MM.1S (cell line): ENCODE measurements around the gene PTPN22.

Experiments used
- DNase-seq: peaks from one replicate; pipeline ENCODE4 v3.0.0-alpha.2; 2015
- H2AFZ ChIP-seq: fragments of 300-600 bp; sonication (generic); 2 replicates; pipeline ENCODE4 v1.6.0; 2016; ENCODE audit warnings: antibody characterized with exemption, low read length
- H3F3A ChIP-seq: fragments of 300-600 bp; sonication (generic); 2 replicates; pipeline ENCODE4 v1.6.1; 2016; ENCODE audit warnings: mild to moderate bottlenecking, antibody characterized with exemption, low read length, moderate library complexity, mixed read lengths; ENCODE audit not compliant: insufficient read depth
- H3K27ac ChIP-seq: fragments of 300-600 bp; sonication (generic); 2 replicates; pipeline ENCODE4 v1.5.1; 2016; ENCODE audit warnings: mild to moderate bottlenecking, low read length
- H3K27me3 ChIP-seq: fragments of 300-600 bp; sonication (generic); replicated peaks from 2 replicates; pipeline ENCODE4 v1.6.0; 2016; ENCODE audit warnings: low read length; ENCODE audit not compliant: insufficient read depth
- H3K36me3 ChIP-seq: fragments of 300-600 bp; sonication (generic); replicated peaks from 2 replicates; pipeline ENCODE4 v1.6.1; 2016; ENCODE audit warnings: mild to moderate bottlenecking, low read length, mixed read lengths; ENCODE audit not compliant: insufficient read depth
- H3K4me1 ChIP-seq: fragments of 300-600 bp; sonication (generic); 2 replicates; pipeline ENCODE4 v1.6.1; 2016; ENCODE audit warnings: low read length, mixed read lengths
- H3K4me2 ChIP-seq: fragments of 300-600 bp; sonication (generic); 2 replicates; pipeline ENCODE4 v1.6.0; 2016; ENCODE audit warnings: low read depth, low read length
- H3K4me3 ChIP-seq: fragments of 300-600 bp; sonication (generic); 2 replicates; pipeline ENCODE4 v1.5.1; 2016; ENCODE audit warnings: low read length, mixed read lengths
- H3K79me2 ChIP-seq: fragments of 300-600 bp; sonication (generic); 2 replicates; pipeline ENCODE4 v1.6.1; 2016; ENCODE audit warnings: mixed run types, low read length, mixed read lengths
- H3K9ac ChIP-seq: fragments of 300-600 bp; sonication (generic); 2 replicates; pipeline ENCODE4 v1.6.1; 2016; ENCODE audit warnings: low read length, mixed read lengths
- H3K9me2 ChIP-seq: fragments of 300-600 bp; sonication (generic); replicated peaks from 2 replicates; pipeline ENCODE4 v1.6.1; 2016; ENCODE audit warnings: mild to moderate bottlenecking, low read length, mixed read lengths; ENCODE audit not compliant: insufficient read depth
- H3K9me3 ChIP-seq: fragments of 300-600 bp; sonication (generic); replicated peaks from 2 replicates; pipeline ENCODE4 v1.6.1; 2016; ENCODE audit warnings: mild to moderate bottlenecking, low read length, mixed read lengths; ENCODE audit not compliant: insufficient read depth
- H4K20me1 ChIP-seq: fragments of 300-600 bp; sonication (generic); 2 replicates; pipeline ENCODE4 v1.6.1; 2016; ENCODE audit warnings: mild to moderate bottlenecking, low read length, moderate library complexity, mixed read lengths; ENCODE audit not compliant: insufficient read depth
- CTCF ChIP-seq: fragments of 300-600 bp; sonication (generic); IDR thresholded peaks from 2 replicates; pipeline ENCODE4 v1.5.1; 2016; ENCODE audit warnings: antibody characterized with exemption, low read length, mixed read lengths
- EZH2 ChIP-seq: fragments of 300-600 bp; sonication (generic); optimal IDR thresholded peaks from 2 replicates; pipeline ENCODE3; 2017; ENCODE audit warnings: low read depth, mild to moderate bottlenecking, antibody characterized with exemption, low read length, mixed read lengths
- EZH2phosphoT487 ChIP-seq: fragments of 300-600 bp; sonication (generic); IDR thresholded peaks from 2 replicates; pipeline ENCODE4 v1.6.1; 2018; ENCODE audit warnings: antibody characterized with exemption, low read length

The PTPN22 gene

GRCh38 chr1:113887402-113888175 is 16.1 kb upstream of the PTPN22 start, which contains the start of gene BCL2L15:
TSS of gene BCL2L15 (minus strand) at chr1:113887581. CDS start at chr1:113887375, 206 bp downstream.
- H3K9me2 ChIP-seq: no peaks in the 10 kb centered on the region
- H2AFZ ChIP-seq: no peak within 1 kb of the TSS
- H3K9me3 ChIP-seq: no peaks in the 10 kb centered on the region
- H3K4me3 ChIP-seq: no peak within 1 kb of the TSS
- no peaks in the 10 kb centered on the region for H3K79me2 ChIP-seq
- H3K4me1 ChIP-seq: no peaks in the 10 kb centered on the region
- no peak within 1 kb of the TSS for H3K27ac ChIP-seq
- no peaks in the 10 kb centered on the region for H3K36me3 ChIP-seq
- H3F3A ChIP-seq: no peaks in the 10 kb centered on the region
- H3K9ac ChIP-seq: no peak within 1 kb of the TSS
- TF ChIP-seq EZH2phosphoT487: no peak
- no peak for TF ChIP-seq EZH2
- no peak for TF ChIP-seq CTCF
- no peaks in the 10 kb centered on the region for H4K20me1 ChIP-seq
- H3K4me2 ChIP-seq: no peak within 1 kb of the TSS
- DNase-seq: no peak
- no peaks in the 10 kb centered on the region for H3K27me3 ChIP-seq

GRCh38 chr1:113886417-113887401 is 15.2 kb upstream of the PTPN22 start:
- Histone ChIP-seq H3K9me2 (no peaks in the 10 kb centered on the region), H3K27me3 (no peaks in the 10 kb centered on the region), H3F3A (no peaks in the 10 kb centered on the region), H3K36me3 (no peaks in the 10 kb centered on the region), H3K79me2 (no peaks in the 10 kb centered on the region), H3K4me1 (peaks cover 2% of the 10 kb centered on the region; the same call in 1 of the 2 replicates), H2AFZ (no peak overlapping the region), H3K4me2 (no peak overlapping the region), H3K4me3 (no peak overlapping the region), H3K27ac (no peak overlapping the region), H3K9ac (no peak overlapping the region), H3K9me3 (no peaks in the 10 kb centered on the region), H4K20me1 (no peaks in the 10 kb centered on the region)
- DNase-seq: no peak
- no peak for TF ChIP-seq EZH2
- TF ChIP-seq EZH2phosphoT487: no peak
- no peak for TF ChIP-seq CTCF

GRCh38 chr1:113881661-113882060 is 10.1 kb upstream of the PTPN22 start:
- H3K4me3 ChIP-seq: no peak overlapping the region
- H3K27me3 ChIP-seq: no peaks in the 10 kb centered on the region
- H3K9me3 ChIP-seq: no peaks in the 10 kb centered on the region
- H3K27ac ChIP-seq: no peak overlapping the region
- TF ChIP-seq EZH2 (no peak), CTCF (no peak), EZH2phosphoT487 (no peak)
- peaks cover 5% of the 10 kb centered on the region; the same call in 1 of the 2 replicates for H3K4me1 ChIP-seq
- H3K79me2 ChIP-seq: no peaks in the 10 kb centered on the region
- H3K9ac ChIP-seq: no peak overlapping the region
- H3F3A ChIP-seq: no peaks in the 10 kb centered on the region
- no peak overlapping the region for H3K4me2 ChIP-seq
- DNase-seq: no peak
- no peaks in the 10 kb centered on the region for H3K9me2 ChIP-seq
- H2AFZ ChIP-seq: no peak overlapping the region
- H3K36me3 ChIP-seq: no peaks in the 10 kb centered on the region
- no peaks in the 10 kb centered on the region for H4K20me1 ChIP-seq
